Stimulated activated CD4-positive, alpha-beta T cell treated with anti-CD3 and anti-CD28 coated beads, Interleukin-12 subunit alpha, Interleukin-12 subunit beta, amount 100 ng/mL, for 48 hours (primary cell): ENCODE results near the gene DUSP1.

Source experiments
- DNase-seq, 3 donors: peaks; one replicate each; pipeline ENCODE4 v3.0.0-alpha.2; 2020; ENCODE audit warnings: low read depth in 2 of 3, low spot score in 1 of 3

Gene DUSP1

GRCh38 chr5:172765766-172766286, 5.2 kb downstream of the DUSP1 start:
- DNase-seq = no peak

GRCh38 chr5:172764861-172765765, 5.9 kb downstream of the DUSP1 start:
- peak; percentile 85 to 93 (median 87) for DNase-seq

- DNase-seq = no peak
Observed at GRCh38 chr5:172763120-172763464, 7.9 kb downstream of the DUSP1 start.

- DNase-seq = no peak
Observed at GRCh38 chr5:172762214-172763119, 8.5 kb downstream of the DUSP1 start.

GRCh38 chr5:172760959-172761358, 10.0 kb downstream of the DUSP1 start:
- no peak for DNase-seq

- no peak for DNase-seq
Observed at GRCh38 chr5:172760136-172760535, 10.9 kb downstream of the DUSP1 start.

GRCh38 chr5:172758834-172759149, 12.2 kb downstream of the DUSP1 start:
- no peak for DNase-seq

- DNase-seq = no peak
Observed at GRCh38 chr5:172758077-172758833, 12.7 kb downstream of the DUSP1 start.

- no peak for DNase-seq
Observed at GRCh38 chr5:172757394-172758010, 13.5 kb downstream of the DUSP1 start.

- DNase-seq = no peak
Observed at GRCh38 chr5:172756764-172757393, 14.1 kb downstream of the DUSP1 start.

GRCh38 chr5:172754596-172755356, 16.2 kb downstream of the DUSP1 start:
- DNase-seq = no peak

GRCh38 chr5:172753101-172753500, 17.9 kb downstream of the DUSP1 start:
- no peak for DNase-seq

- no peak for DNase-seq
Observed at GRCh38 chr5:172751761-172752510, 19.1 kb downstream of the DUSP1 start.

GRCh38 chr5:172749881-172750633, 20.9 kb downstream of the DUSP1 start:
- DNase-seq = no peak

GRCh38 chr5:172749076-172749475, 21.9 kb downstream of the DUSP1 start:
- no peak for DNase-seq

GRCh38 chr5:172748341-172748843, 22.6 kb downstream of the DUSP1 start:
- no peak for DNase-seq

GRCh38 chr5:172747471-172747870, 23.5 kb downstream of the DUSP1 start:
- DNase-seq = no peak

- no peak for DNase-seq
Observed at GRCh38 chr5:172746725-172747124, 24.3 kb downstream of the DUSP1 start.
